MCF 10A (cell line): ENCODE results near the gene EXOC4. TPM values are rescaled to one million over a fixed set of nuclear protein-coding genes. Genes with fewer than 3 reads are reported as not detected.

Source experiments
- BruUV-seq: library from RNA; stranded (reverse); fragments of 400-500 nt; replicated peaks from 2 replicates; lab custom pipeline; 2021; lab: Mats Ljungman, UMichigan
- CTCF ChIA-PET: fragments of 300-600 bp; sonication (Branson Sonifier 250); formaldehyde crosslinking; extraction: SDS; loops from one replicate; lab custom pipeline; 2021; ENCODE audit warnings: antibody characterized with exemption, inconsistent platforms; lab: Yijun Ruan, JAX
- POLR2A ChIA-PET: fragments of 300-600, 350-650 bp; sonication (Branson Sonifier 250); formaldehyde crosslinking; extraction: SDS; loops from one replicate; lab custom pipeline; 2020; ENCODE audit warnings: antibody characterized with exemption, inconsistent platforms; lab: Yijun Ruan, JAX
- DNase-seq: peaks from one replicate; pipeline ENCODE4 v3.0.0-alpha.2; 2018; ENCODE audit not compliant: unreplicated experiment
- H3K27ac Mint-ChIP-seq: one replicate; pipeline ENCODE4 v1.8.0; 2022; ENCODE audit warnings: mild to moderate bottlenecking, low read depth, mixed read lengths; ENCODE audit not compliant: unreplicated experiment
- H3K27me3 Mint-ChIP-seq: one replicate; pipeline ENCODE4 v1.8.0; 2022; ENCODE audit warnings: mixed read lengths; ENCODE audit not compliant: insufficient read depth, unreplicated experiment
- H3K36me3 Mint-ChIP-seq: one replicate; pipeline ENCODE4 v1.8.0; 2022; ENCODE audit warnings: mild to moderate bottlenecking, moderate library complexity, mixed read lengths; ENCODE audit not compliant: insufficient read depth, unreplicated experiment
- H3K4me1 Mint-ChIP-seq: one replicate; pipeline ENCODE4 v1.8.0; 2022; ENCODE audit warnings: mixed read lengths; ENCODE audit not compliant: insufficient read depth, unreplicated experiment
- H3K4me3 Mint-ChIP-seq: one replicate; pipeline ENCODE4 v1.8.0; 2022; ENCODE audit warnings: mild to moderate bottlenecking, moderate library complexity, mixed read lengths; ENCODE audit not compliant: unreplicated experiment
- H3K9me3 Mint-ChIP-seq: one replicate; pipeline ENCODE4 v1.8.0; 2022; ENCODE audit warnings: mixed read lengths; ENCODE audit not compliant: unreplicated experiment
- intact Hi-C: fragments of 100-400 bp; cut with micrococcal nuclease; formaldehyde crosslinking; loops from 2 replicates; pipeline ENCODE4 v1.14.1; 2022
- total RNA-seq: library from RNA; stranded (reverse); gene quantifications from 2 replicates; pipeline ENCODE4 v1.2.3, GENCODE V29; 2022
- TF ChIP-seq, protein P1 (sequence below): fragments of 200-600 bp; IDR thresholded peaks from one replicate; pipeline ENCODE4 v1.8.0; 2022; ENCODE audit warnings: antibody characterized with exemption, mild to moderate bottlenecking; ENCODE audit not compliant: unreplicated experiment

EXOC4 gene
- total RNA-seq, 1 experiment from 2014 or later = 105 TPM

DNA sequence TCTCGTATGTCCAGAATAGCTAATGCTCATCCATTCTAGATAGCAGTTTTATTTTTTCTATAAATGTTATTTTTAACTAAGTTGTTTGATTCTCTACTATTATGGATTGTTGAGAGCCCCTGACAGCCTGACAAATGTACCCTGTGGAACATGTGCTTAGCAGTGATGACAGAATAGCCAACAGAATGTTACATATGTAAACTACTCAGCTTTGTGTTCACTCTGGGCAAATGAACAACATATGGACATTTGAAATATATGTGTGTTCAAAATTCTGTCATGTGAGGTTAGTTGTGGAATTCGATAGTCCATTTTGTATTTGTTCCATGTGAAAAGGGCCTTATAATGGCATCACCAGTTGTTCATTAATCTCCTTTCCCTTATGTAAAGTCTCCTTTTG, 199.7 kb downstream of the EXOC4 start:
- TF ChIP-seq, protein P1, sequence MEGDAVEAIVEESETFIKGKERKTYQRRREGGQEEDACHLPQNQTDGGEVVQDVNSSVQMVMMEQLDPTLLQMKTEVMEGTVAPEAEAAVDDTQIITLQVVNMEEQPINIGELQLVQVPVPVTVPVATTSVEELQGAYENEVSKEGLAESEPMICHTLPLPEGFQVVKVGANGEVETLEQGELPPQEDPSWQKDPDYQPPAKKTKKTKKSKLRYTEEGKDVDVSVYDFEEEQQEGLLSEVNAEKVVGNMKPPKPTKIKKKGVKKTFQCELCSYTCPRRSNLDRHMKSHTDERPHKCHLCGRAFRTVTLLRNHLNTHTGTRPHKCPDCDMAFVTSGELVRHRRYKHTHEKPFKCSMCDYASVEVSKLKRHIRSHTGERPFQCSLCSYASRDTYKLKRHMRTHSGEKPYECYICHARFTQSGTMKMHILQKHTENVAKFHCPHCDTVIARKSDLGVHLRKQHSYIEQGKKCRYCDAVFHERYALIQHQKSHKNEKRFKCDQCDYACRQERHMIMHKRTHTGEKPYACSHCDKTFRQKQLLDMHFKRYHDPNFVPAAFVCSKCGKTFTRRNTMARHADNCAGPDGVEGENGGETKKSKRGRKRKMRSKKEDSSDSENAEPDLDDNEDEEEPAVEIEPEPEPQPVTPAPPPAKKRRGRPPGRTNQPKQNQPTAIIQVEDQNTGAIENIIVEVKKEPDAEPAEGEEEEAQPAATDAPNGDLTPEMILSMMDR = no peak
- H3K4me3 Mint-ChIP-seq = no peak overlapping the region
- CTCF ChIA-PET = interaction anchor here (1.2 kb wide), 1 partner anchor 81 kb away, joined by 5 read pairs; no protein-coding TSS in a partner anchor

DNA sequence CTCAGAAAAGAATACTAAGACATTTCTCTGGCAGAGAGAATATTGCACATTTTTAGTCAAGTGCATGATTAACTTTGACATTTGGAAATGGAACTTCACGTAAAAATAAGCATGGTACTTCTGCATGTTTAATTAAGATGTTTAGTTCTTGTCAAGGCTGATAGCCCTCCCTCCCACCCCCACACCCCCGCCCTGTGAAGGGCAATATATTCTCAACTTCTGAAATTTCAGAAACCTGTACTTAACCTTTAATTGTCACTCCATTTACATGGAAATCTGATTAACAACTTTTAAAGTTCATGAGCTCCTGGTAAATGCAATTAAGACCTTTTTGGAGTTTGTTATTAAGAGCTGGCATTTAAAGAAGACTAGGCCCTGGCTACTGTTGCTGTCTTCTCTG, 205.8 kb downstream of the EXOC4 start:
- Mint-ChIP-seq H3K27ac (no peak overlapping the region), H3K9me3 (no peaks in the 10 kb centered on the region), H3K36me3 (no peaks in the 10 kb centered on the region), H3K4me1 (no peaks in the 10 kb centered on the region), H3K27me3 (no peaks in the 10 kb centered on the region), H3K4me3 (no peak overlapping the region)
- BruUV-seq = no TSS peak
- ChIA-PET CTCF (no interaction called here), POLR2A (no interaction called here)
- no peak for DNase-seq
- TF ChIP-seq, protein P1 = no peak
- intact Hi-C loops = no loop called here

More for the DNA sequence above, 199.7 kb downstream of the EXOC4 start:
- Mint-ChIP-seq H3K27me3 (no peaks in the 10 kb centered on the region), H3K27ac (no peak overlapping the region), H3K9me3 (no peaks in the 10 kb centered on the region), H3K36me3 (no peaks in the 10 kb centered on the region), H3K4me1 (no peaks in the 10 kb centered on the region)
- BruUV-seq = no TSS peak
- no peak for DNase-seq
- intact Hi-C loops = no loop called here
- POLR2A ChIA-PET = no interaction called here

DNA sequence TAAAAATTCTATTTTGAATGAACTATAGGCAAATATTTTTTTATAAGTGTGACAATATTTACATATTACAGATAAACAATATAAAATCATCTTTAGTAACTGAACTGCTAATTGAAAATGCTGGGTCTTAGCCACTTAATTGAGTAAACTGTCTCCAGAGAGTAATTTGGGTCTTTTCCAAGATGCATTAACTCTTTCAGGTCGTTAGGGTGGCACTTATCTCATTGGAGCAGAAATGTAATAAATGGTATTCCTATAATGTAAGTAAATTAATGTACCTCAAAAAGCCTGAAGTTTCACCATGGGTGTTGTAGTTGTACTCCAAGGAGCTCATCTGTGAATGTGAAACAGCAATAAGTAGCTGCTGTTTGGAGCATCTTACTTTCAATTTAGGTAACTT, 208.5 kb downstream of the EXOC4 start:
- no peak overlapping the region for H3K4me3 Mint-ChIP-seq
- BruUV-seq = no TSS peak
- H3K27me3 Mint-ChIP-seq = no peaks in the 10 kb centered on the region
- H3K4me1 Mint-ChIP-seq = no peaks in the 10 kb centered on the region
- CTCF ChIA-PET = no interaction called here
- no peaks in the 10 kb centered on the region for H3K9me3 Mint-ChIP-seq
- no peak overlapping the region for H3K27ac Mint-ChIP-seq
- intact Hi-C loops = no loop called here
- POLR2A ChIA-PET = no interaction called here
- TF ChIP-seq, protein P1 = no peak
- no peak for DNase-seq
- H3K36me3 Mint-ChIP-seq = peaks cover 7% of the 10 kb centered on the region

DNA sequence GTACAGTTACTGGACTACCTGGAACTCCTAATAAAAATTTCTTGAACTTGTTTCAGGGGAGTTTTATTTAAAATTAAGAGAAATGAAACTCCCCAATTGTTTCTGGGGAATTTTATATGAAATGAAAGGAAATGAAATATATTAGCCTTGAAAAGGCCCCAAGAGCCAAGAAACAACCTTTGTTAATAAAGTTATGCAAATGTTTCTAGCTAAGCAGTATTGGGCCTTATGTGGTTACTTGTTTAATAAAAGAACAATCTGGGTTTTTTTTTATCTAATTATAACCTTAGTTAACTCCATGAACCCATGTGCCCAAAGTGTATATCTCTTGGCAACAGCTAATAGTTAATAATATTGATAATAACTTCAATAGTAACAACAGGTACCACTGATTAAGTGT, 222.8 kb downstream of the EXOC4 start:
- no peaks in the 10 kb centered on the region for H3K27me3 Mint-ChIP-seq
- intact Hi-C loops = no loop called here
- ChIA-PET CTCF (interaction anchor here (0.6 kb wide), 2 partner anchors 381 to 638 kb away, joined by 3 read pairs; no protein-coding TSS in a partner anchor), POLR2A (no interaction called here)
- H3K4me1 Mint-ChIP-seq = no peaks in the 10 kb centered on the region
- H3K27ac Mint-ChIP-seq = no peak overlapping the region
- DNase-seq = no peak
- TF ChIP-seq, protein P1 = no peak
- no peaks in the 10 kb centered on the region for H3K9me3 Mint-ChIP-seq
- H3K36me3 Mint-ChIP-seq = peaks cover 24% of the 10 kb centered on the region
- TSS peak; percentile 11 for BruUV-seq
- H3K4me3 Mint-ChIP-seq = no peak overlapping the region
